PC-3 (cell line): ENCODE data around the gene FNDC5. TPM values are rescaled to one million over a fixed set of nuclear protein-coding genes. Genes with fewer than 3 reads are reported as not detected.

Experiments used
- ATAC-seq: fragments of 200-7000 bp; cut with Tn5 transposase; 2 replicates; pipeline ENCODE4 v1.9.1; 2020; ENCODE audit warnings: mild to moderate bottlenecking, moderate library complexity
- BruUV-seq: library from RNA; stranded (reverse); fragments of 400-500 nt; replicated peaks from 2 replicates; lab custom pipeline; 2021; lab: Mats Ljungman, UMichigan
- CTCF ChIA-PET: fragments of 300-600 bp; sonication (Branson Sonifier 250); formaldehyde crosslinking; loops from one replicate; lab custom pipeline; 2022; ENCODE audit warnings: antibody characterized with exemption; lab: Charles Lee
- POLR2A ChIA-PET: fragments of 300-600 bp; sonication (Branson Sonifier 250); formaldehyde crosslinking; loops from one replicate; lab custom pipeline; 2022; ENCODE audit warnings: antibody characterized with exemption; ENCODE audit not compliant: unreplicated experiment; lab: Charles Lee
- DNase-seq: peaks from one replicate; pipeline ENCODE4 v3.0.0-alpha.2; 2015
- H2AFZ ChIP-seq: fragments of 300-600 bp; sonication (generic); 2 replicates; pipeline ENCODE4 v1.6.0; 2016; ENCODE audit warnings: antibody characterized with exemption, low read length
- H3F3A ChIP-seq: fragments of 300-600 bp; sonication (generic); one replicate; pipeline ENCODE4 v1.6.0; 2017; ENCODE audit warnings: antibody characterized with exemption, low read length, control low read depth, mild to moderate bottlenecking; ENCODE audit not compliant: unreplicated experiment
- H3K27ac ChIP-seq: fragments of 300-600 bp; sonication (generic); 2 replicates; pipeline ENCODE4 v1.5.1; 2016; ENCODE audit warnings: mild to moderate bottlenecking, low read length
- H3K27me3 ChIP-seq: fragments of 300-600 bp; sonication (generic); 2 replicates; pipeline ENCODE4 v1.6.1; 2016; ENCODE audit warnings: low read length, mixed read lengths
- H3K36me3 ChIP-seq: fragments of 300-600 bp; sonication (generic); 2 replicates; pipeline ENCODE4 v1.6.1; 2016; ENCODE audit warnings: low read depth, mixed run types, low read length, mixed read lengths
- H3K4me1 ChIP-seq: fragments of 300-600 bp; sonication (generic); 2 replicates; pipeline ENCODE4 v1.5.1; 2016; ENCODE audit warnings: low read length; ENCODE audit not compliant: insufficient read depth
- H3K4me2 ChIP-seq: fragments of 300-600 bp; sonication (generic); 2 replicates; pipeline ENCODE4 v1.6.0; 2016; ENCODE audit warnings: low read length
- H3K4me3 ChIP-seq: fragments of 300-600 bp; sonication (generic); 2 replicates; pipeline ENCODE4 v1.5.1; 2016; ENCODE audit warnings: mild to moderate bottlenecking, low read length, mixed read lengths
- H3K79me2 ChIP-seq: fragments of 300-600 bp; sonication (generic); 2 replicates; pipeline ENCODE4 v1.6.1; 2017; ENCODE audit warnings: low read length, mixed read lengths
- H3K9ac ChIP-seq: fragments of 300-600 bp; sonication (generic); 2 replicates; pipeline ENCODE4 v1.6.0; 2016; ENCODE audit warnings: mild to moderate bottlenecking, low read length
- H3K9me2 ChIP-seq: fragments of 300-600 bp; sonication (generic); replicated peaks from 2 replicates; pipeline ENCODE4 v1.6.1; 2016; ENCODE audit warnings: mixed run types, low read length, mixed read lengths
- H3K9me3 ChIP-seq: fragments of 300-600 bp; sonication (generic); 2 replicates; pipeline ENCODE4 v1.6.1; 2016; ENCODE audit warnings: low read length, mixed read lengths
- H4K20me1 ChIP-seq: fragments of 300-600 bp; sonication (generic); 2 replicates; pipeline ENCODE4 v1.6.1; 2016; ENCODE audit warnings: low read length, mixed read lengths
- EZH2 ChIP-seq: fragments of 300-600 bp; sonication (generic); IDR thresholded peaks from one replicate; pipeline ENCODE4 v1.6.1; 2017; ENCODE audit warnings: antibody characterized with exemption, mild to moderate bottlenecking, low read length; ENCODE audit not compliant: unreplicated experiment
- EZH2phosphoT487 ChIP-seq: fragments of 300-600 bp; sonication (generic); IDR thresholded peaks from 2 replicates; pipeline ENCODE4 v1.6.1; 2018; ENCODE audit warnings: mild to moderate bottlenecking, antibody characterized with exemption, low read length, borderline replicate concordance
- intact Hi-C: fragments of 100-400 bp; cut with micrococcal nuclease; formaldehyde crosslinking; loops from 2 replicates; pipeline ENCODE4 v1.9.0; 2023
- total RNA-seq: library from RNA; depleted of rRNA; stranded (reverse); fragments of >200 nt; gene quantifications from 2 replicates; pipeline ENCODE4 v1.2.3, GENCODE V29; 2014
- TF ChIP-seq, protein P1 (sequence below): fragments of 300-600 bp; sonication (generic); conservative IDR thresholded peaks from 2 replicates; pipeline ENCODE4 v1.5.1; 2017; ENCODE audit warnings: antibody characterized with exemption, low read depth, mild to moderate bottlenecking, low read length

Gene FNDC5
- total RNA-seq, 1 experiment from 2014 or later: 0.22 TPM

DNA sequence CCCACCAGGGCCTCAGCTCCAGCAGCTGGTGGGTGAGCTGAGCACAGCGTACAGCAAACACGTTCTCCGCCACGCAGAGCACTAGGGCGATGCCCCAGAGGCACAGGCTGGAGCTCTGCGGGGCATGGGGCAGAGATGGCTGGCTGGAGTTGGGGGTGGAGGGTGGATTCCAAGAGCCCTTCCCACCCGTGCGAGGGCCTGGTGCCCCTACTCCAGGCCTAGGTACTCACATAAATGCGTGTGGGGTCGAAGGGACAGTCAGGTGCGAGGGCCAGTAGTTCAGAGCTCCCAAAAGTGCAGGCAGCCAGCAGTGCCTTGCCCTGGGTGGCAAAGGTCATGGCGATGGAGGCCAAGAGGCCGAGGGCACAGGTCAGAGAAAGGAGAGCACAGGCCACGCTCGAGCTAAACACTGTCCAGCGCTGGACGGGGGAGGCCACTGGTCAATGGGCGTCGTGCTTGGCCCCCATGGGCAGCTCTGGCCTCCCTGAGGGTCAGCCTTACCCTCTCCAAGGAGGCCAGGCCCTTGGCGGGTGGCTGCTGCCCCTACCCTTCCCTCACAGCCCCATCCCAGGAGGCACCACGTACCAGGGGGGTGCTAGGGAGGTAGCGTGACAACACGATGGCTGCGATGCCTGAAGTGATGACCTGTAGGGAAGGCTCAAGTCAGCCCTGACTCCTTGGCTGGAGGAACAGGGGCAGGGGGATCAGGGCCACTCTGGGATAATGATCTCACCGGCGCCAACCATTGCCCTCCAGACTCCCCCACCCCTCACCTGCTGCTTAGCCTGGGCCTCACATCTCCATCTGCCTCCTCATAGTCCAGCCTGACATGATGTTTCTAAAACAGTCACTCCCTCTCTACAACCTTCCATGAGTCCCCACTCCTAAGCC lies 24.9 kb upstream of the FNDC5 start:
- ATAC-seq (no peak), DNase-seq (no peak)
- intact Hi-C loops: no loop called here
- Histone ChIP-seq H3K9me3 (no peaks in the 10 kb centered on the region), H3K79me2 (peaks cover 9% of the 10 kb centered on the region), H3F3A (no peaks in the 10 kb centered on the region), H3K36me3 (no peaks in the 10 kb centered on the region), H3K4me1 (peaks cover 6% of the 10 kb centered on the region), H4K20me1 (no peaks in the 10 kb centered on the region), H3K27me3 (no peaks in the 10 kb centered on the region), H2AFZ (no peak overlapping the region), H3K9ac (no peak overlapping the region), H3K9me2 (no peaks in the 10 kb centered on the region), H3K4me2 (no peak overlapping the region), H3K27ac (no peak overlapping the region), H3K4me3 (no peak overlapping the region)
- ChIA-PET CTCF (no interaction called here), POLR2A (no interaction called here)
- no TSS peak for BruUV-seq
- TF ChIP-seq EZH2phosphoT487: no peak

DNA sequence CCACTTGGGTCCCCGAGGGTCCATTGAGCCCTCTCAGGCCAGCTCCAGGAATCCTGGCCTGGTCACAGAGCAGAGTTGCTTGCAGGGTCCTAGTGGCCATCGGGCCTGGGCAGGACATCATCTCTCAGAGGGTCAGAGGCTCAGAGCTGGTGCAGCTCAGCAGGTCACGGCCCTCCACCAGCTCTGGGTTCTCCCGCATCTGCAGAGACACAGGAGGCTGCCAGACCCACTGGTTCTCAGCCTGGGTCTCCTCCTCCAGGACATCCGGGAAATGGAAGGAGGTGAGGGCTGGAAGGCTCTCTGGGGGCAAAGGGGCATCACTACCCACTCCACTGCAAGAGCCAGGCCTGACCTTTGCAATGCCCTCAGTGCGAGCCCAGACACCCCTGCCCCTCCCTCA lies 24.0 kb upstream of the FNDC5 start:
- BruUV-seq: TSS peak; percentile 24
- no peak overlapping the region for H3K4me2 ChIP-seq
- H4K20me1 ChIP-seq: no peaks in the 10 kb centered on the region
- intact Hi-C loops: no loop called here
- H3K9me2 ChIP-seq: no peaks in the 10 kb centered on the region
- ATAC-seq (no peak), DNase-seq (no peak)
- no peaks in the 10 kb centered on the region for H3F3A ChIP-seq
- no peak overlapping the region for H3K4me3 ChIP-seq
- no peaks in the 10 kb centered on the region for H3K36me3 ChIP-seq
- ChIA-PET POLR2A (no interaction called here), CTCF (no interaction called here)
- no peaks in the 10 kb centered on the region for H3K9me3 ChIP-seq
- no peak overlapping the region for H3K27ac ChIP-seq
- no peak overlapping the region for H3K9ac ChIP-seq
- H3K79me2 ChIP-seq: 0 out of 2 replicates have a peak, but pooled peaks cover under 1% of the 10 kb centered on the region
- TF ChIP-seq EZH2phosphoT487: no peak
- no peak for TF ChIP-seq EZH2
- TF ChIP-seq, protein P1, sequence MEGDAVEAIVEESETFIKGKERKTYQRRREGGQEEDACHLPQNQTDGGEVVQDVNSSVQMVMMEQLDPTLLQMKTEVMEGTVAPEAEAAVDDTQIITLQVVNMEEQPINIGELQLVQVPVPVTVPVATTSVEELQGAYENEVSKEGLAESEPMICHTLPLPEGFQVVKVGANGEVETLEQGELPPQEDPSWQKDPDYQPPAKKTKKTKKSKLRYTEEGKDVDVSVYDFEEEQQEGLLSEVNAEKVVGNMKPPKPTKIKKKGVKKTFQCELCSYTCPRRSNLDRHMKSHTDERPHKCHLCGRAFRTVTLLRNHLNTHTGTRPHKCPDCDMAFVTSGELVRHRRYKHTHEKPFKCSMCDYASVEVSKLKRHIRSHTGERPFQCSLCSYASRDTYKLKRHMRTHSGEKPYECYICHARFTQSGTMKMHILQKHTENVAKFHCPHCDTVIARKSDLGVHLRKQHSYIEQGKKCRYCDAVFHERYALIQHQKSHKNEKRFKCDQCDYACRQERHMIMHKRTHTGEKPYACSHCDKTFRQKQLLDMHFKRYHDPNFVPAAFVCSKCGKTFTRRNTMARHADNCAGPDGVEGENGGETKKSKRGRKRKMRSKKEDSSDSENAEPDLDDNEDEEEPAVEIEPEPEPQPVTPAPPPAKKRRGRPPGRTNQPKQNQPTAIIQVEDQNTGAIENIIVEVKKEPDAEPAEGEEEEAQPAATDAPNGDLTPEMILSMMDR: no peak
- H3K27me3 ChIP-seq: no peaks in the 10 kb centered on the region
- H3K4me1 ChIP-seq: no peaks in the 10 kb centered on the region
- H2AFZ ChIP-seq: no peak overlapping the region

DNA sequence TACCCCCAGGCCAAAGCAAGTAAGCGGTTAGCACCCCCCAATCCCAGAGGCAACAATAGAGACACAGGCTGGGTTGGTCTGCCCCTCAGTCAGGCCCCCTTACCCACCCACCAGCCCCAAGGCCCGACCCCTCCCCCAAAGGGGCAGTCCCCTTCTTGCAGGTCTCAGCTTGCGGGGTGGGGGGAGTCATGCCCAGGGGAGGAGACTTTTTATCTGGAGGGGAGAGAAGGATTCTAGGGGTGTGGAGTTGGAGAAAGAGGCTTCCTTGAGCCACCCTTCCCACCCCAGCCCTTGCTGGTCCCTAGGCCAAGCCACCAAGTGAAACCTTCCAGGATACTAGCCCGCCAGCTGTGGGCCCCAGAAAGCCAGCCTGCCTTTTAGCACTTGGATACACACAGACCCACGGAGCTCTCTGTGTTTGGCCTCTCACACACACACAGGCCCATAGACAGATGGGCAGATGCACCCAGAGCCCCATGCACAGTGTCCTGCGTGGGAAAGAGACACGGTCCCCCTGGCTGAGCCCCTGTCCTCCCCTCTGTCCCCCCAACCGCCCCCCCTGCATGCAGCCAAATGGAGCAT lies 23.4 kb upstream of the FNDC5 start:
- Histone ChIP-seq H3K27ac (no peak overlapping the region), H3K27me3 (no peaks in the 10 kb centered on the region), H3F3A (no peaks in the 10 kb centered on the region), H3K36me3 (no peaks in the 10 kb centered on the region), H3K4me2 (peak overlapping the region; percentile 83; the same call in 1 of the 2 replicates), H4K20me1 (no peaks in the 10 kb centered on the region), H3K9ac (no peak overlapping the region), H3K4me1 (no peaks in the 10 kb centered on the region), H2AFZ (no peak overlapping the region), H3K79me2 (no peaks in the 10 kb centered on the region), H3K9me2 (no peaks in the 10 kb centered on the region), H3K9me3 (no peaks in the 10 kb centered on the region), H3K4me3 (no peak overlapping the region; the same call in 1 of the 2 replicates)
- ATAC-seq (no peak), DNase-seq (no peak)
- TF ChIP-seq EZH2: no peak
- TF ChIP-seq, protein P1: no peak
- TF ChIP-seq EZH2phosphoT487: no peak
- POLR2A ChIA-PET: no interaction called here
- no TSS peak for BruUV-seq
- CTCF ChIA-PET: no interaction called here
- intact Hi-C loops: no loop called here
